ENCODE data around the gene HINT2. TPM values are rescaled to one million over a fixed set of nuclear protein-coding genes. Genes with fewer than 3 reads are reported as not detected.

The HINT2 gene
- total RNA-seq, 1 experiment from 2014 or later = 33.9 TPM

DNA sequence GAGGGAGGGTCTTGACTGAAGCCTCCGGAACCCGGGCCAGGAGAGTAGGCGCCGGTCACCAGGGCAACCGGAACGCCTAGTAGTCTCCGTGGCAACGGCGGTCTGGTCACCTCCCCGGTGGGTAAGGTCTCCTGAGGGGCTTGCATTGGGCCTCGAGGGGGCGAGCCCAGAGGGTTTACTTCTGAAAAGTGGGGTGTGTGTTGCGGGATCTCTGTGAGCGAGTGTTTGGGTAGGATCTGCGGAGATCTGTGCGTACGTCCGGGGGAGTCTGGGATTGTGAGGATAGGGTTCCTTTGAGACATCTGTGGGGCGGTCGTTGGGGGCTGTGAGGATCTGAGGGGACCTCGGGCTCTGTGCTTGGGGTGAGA is 13.9 kb upstream of the HINT2 start, which contains the start of gene FAM221B:
Gene FAM221B (minus strand): TSS at position 17 of the 368 bp plus-strand sequence. CDS start 2,571 bp downstream, outside the sequence.
- Mint-ChIP-seq H3K9me3 (ENCODE audit: low read depth, unreplicated experiment) (no peaks in the 10 kb centered on the region), H3K27ac (ENCODE audit: unreplicated experiment) (peak within 1 kb of the TSS; percentile 84), H3K4me1 (ENCODE audit: low read depth, unreplicated experiment) (peaks cover 14% of the 10 kb centered on the region), H3K27me3 (ENCODE audit: unreplicated experiment) (peaks cover 13% of the 10 kb centered on the region), H3K36me3 (ENCODE audit: insufficient read depth, unreplicated experiment) (peaks cover 17% of the 10 kb centered on the region), H3K4me3 (ENCODE audit: low read depth, unreplicated experiment) (peak within 1 kb of the TSS; percentile 89)
- CTCF ChIA-PET = interaction anchor here (0.8 to 1.0 kb wide), 3 partner anchors 14 to 78 kb away, joined by 3 read pairs; partner anchors contain the start of genes HINT2 and HRCT1
- TF ChIP-seq, protein P1, sequence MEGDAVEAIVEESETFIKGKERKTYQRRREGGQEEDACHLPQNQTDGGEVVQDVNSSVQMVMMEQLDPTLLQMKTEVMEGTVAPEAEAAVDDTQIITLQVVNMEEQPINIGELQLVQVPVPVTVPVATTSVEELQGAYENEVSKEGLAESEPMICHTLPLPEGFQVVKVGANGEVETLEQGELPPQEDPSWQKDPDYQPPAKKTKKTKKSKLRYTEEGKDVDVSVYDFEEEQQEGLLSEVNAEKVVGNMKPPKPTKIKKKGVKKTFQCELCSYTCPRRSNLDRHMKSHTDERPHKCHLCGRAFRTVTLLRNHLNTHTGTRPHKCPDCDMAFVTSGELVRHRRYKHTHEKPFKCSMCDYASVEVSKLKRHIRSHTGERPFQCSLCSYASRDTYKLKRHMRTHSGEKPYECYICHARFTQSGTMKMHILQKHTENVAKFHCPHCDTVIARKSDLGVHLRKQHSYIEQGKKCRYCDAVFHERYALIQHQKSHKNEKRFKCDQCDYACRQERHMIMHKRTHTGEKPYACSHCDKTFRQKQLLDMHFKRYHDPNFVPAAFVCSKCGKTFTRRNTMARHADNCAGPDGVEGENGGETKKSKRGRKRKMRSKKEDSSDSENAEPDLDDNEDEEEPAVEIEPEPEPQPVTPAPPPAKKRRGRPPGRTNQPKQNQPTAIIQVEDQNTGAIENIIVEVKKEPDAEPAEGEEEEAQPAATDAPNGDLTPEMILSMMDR (IDR thresholded peaks at IDR 0.05; ENCODE audit: unreplicated experiment) = no peak
- DNase-seq = peak; percentile 7
- BruUV-seq (replicated peaks) = no TSS peak
- intact Hi-C loops (cut with micrococcal nuclease; ENCODE audit: unreplicated experiment) = loop anchor here (2.0 kb wide), 1 partner anchor 14 kb away; the partner anchor contains the start of gene HINT2

- no TSS peak for BruUV-seq (replicated peaks)
- TF ChIP-seq, protein P1 (IDR thresholded peaks at IDR 0.05; ENCODE audit: unreplicated experiment) = no peak
- Mint-ChIP-seq H3K27me3 (ENCODE audit: unreplicated experiment) (peaks cover 23% of the 10 kb centered on the region), H3K9me3 (ENCODE audit: low read depth, unreplicated experiment) (no peaks in the 10 kb centered on the region), H3K4me3 (ENCODE audit: low read depth, unreplicated experiment) (no peak overlapping the region), H3K36me3 (ENCODE audit: insufficient read depth, unreplicated experiment) (peaks cover 12% of the 10 kb centered on the region), H3K27ac (ENCODE audit: unreplicated experiment) (no peak overlapping the region), H3K4me1 (ENCODE audit: low read depth, unreplicated experiment) (peaks cover 2% of the 10 kb centered on the region)
- CTCF ChIA-PET = no interaction called here
- intact Hi-C loops (cut with micrococcal nuclease; ENCODE audit: unreplicated experiment) = no loop called here
- no peak for DNase-seq
Observed at GRCh38 chr9:35827486-35827885, 12.6 kb upstream of the HINT2 start.

DNA sequence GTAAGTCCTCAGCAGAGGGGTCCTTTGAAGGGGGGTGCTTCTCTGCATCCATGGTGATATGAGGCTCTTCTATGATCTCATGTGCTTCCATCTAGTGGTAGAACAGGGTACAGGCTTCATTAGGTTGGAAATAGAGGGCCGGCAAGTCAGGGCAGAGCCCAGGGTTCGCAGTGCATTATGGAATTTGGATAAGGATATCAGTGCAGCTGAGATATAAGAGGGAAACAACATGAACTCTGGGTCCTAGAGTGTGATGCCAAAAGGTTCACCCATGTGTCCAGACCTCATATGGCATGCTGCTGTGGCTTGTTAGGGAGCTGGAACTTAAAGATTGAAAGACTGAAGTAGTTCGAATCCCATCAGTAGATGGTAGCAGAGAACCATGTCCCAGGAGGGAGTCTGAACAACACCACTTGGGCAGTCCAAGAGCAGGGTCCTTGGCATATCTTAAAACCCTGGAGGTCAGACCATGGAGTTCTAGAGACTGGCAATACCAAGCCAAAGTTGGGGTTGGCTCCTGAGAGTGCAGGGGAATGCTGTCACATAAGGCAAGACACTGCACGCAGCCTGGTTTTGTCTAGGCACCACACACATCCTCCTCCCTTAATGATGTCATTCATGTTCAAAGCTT is 11.3 kb upstream of the HINT2 start:
- intact Hi-C loops (cut with micrococcal nuclease; ENCODE audit: unreplicated experiment) = loop anchor here (1.0 kb wide), 2 partner anchors 36 to 56 kb away; no protein-coding TSS in a partner anchor
- Mint-ChIP-seq H3K36me3 (ENCODE audit: insufficient read depth, unreplicated experiment) (peaks cover 12% of the 10 kb centered on the region), H3K27ac (ENCODE audit: unreplicated experiment) (no peak overlapping the region), H3K4me1 (ENCODE audit: low read depth, unreplicated experiment) (no peaks in the 10 kb centered on the region), H3K4me3 (ENCODE audit: low read depth, unreplicated experiment) (no peak overlapping the region), H3K27me3 (ENCODE audit: unreplicated experiment) (peaks cover 28% of the 10 kb centered on the region), H3K9me3 (ENCODE audit: low read depth, unreplicated experiment) (no peaks in the 10 kb centered on the region)
- DNase-seq = peak; percentile 39
- CTCF ChIA-PET = interaction anchor here (0.8 to 1.5 kb wide), 7 partner anchors 11 to 94 kb away, joined by 3 to 23 read pairs (median 4); partner anchors contain the start of genes CREB3, HINT2 and TLN1
- TF ChIP-seq, protein P1 (IDR thresholded peaks at IDR 0.05; ENCODE audit: unreplicated experiment) = peak; percentile 41
- BruUV-seq (replicated peaks) = no TSS peak

DNA sequence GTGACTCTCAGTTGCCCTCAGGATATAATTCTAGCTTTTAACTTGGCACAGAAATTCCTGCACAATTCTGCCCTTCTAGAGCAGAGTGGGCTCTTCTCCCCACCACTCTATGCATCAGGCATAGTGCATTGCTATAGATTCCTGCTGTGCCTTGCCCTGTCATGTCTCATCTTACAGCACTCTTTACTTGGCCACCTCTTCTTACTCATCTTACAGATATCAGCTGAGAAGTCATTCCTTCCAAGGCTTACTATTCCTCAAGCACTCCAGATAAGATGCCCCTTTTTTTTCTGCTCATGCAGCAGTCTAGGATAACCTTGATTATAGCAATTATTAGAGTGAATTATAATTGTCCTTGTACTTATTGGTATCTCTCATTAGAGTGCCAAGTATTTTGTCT is 8.1 kb upstream of the HINT2 start:
- Mint-ChIP-seq H3K27me3 (ENCODE audit: unreplicated experiment) (peaks cover 36% of the 10 kb centered on the region), H3K4me1 (ENCODE audit: low read depth, unreplicated experiment) (no peaks in the 10 kb centered on the region), H3K9me3 (ENCODE audit: low read depth, unreplicated experiment) (no peaks in the 10 kb centered on the region), H3K27ac (ENCODE audit: unreplicated experiment) (no peak overlapping the region), H3K4me3 (ENCODE audit: low read depth, unreplicated experiment) (no peak overlapping the region), H3K36me3 (ENCODE audit: insufficient read depth, unreplicated experiment) (no peaks in the 10 kb centered on the region)
- intact Hi-C loops (cut with micrococcal nuclease; ENCODE audit: unreplicated experiment) = no loop called here
- no peak for DNase-seq
- TF ChIP-seq, protein P1 (IDR thresholded peaks at IDR 0.05; ENCODE audit: unreplicated experiment) = no peak
- no TSS peak for BruUV-seq (replicated peaks)
- CTCF ChIA-PET = no interaction called here
